Femur (tissue), 1 donor: ENCODE data around the gene HES2.
A peak's percentile ranks its signal among the peaks of the same experiment; 100 is the strongest.
"Not testable (repeated sequence)": the region's sequence is repeated elsewhere in the genome, so short reads cannot be mapped to it uniquely, and the experiment has no call there.

Source experiments
- DNase-seq: peaks from one replicate; pipeline ENCODE4 v3.0.0-alpha.2; 2017

The HES2 gene

GRCh38 chr1:6453895-6454855, 34.5 kb upstream of the HES2 start:
- not testable (repeated sequence) for DNase-seq

- DNase-seq = no peak
These were observed 31.2 kb upstream of the HES2 start for GRCh38 chr1:6450943-6451373.

GRCh38 chr1:6450486-6450885, 30.8 kb upstream of the HES2 start:
- not testable (repeated sequence) for DNase-seq

- DNase-seq = no peak
These were observed 30.3 kb upstream of the HES2 start for GRCh38 chr1:6450005-6450450.

- peak; percentile 51 for DNase-seq
These were observed 29.3 kb upstream of the HES2 start for GRCh38 chr1:6448749-6449631.

- no peak for DNase-seq
These were observed 28.4 kb upstream of the HES2 start for GRCh38 chr1:6447818-6448748.

GRCh38 chr1:6447016-6447817, 27.5 kb upstream of the HES2 start:
- DNase-seq = no peak

GRCh38 chr1:6446665-6447015, 26.9 kb upstream of the HES2 start:
- no peak for DNase-seq

GRCh38 chr1:6445929-6446328, 26.2 kb upstream of the HES2 start:
- not testable (repeated sequence) for DNase-seq

GRCh38 chr1:6445062-6445763, 25.5 kb upstream of the HES2 start:
- DNase-seq = no peak

- no peak for DNase-seq
These were observed 24.7 kb upstream of the HES2 start for GRCh38 chr1:6444377-6444776.

GRCh38 chr1:6443339-6444115, 23.8 kb upstream of the HES2 start:
- DNase-seq = no peak

GRCh38 chr1:6441586-6441985, 21.9 kb upstream of the HES2 start:
- no peak for DNase-seq

- DNase-seq = no peak
These were observed 20.7 kb upstream of the HES2 start for GRCh38 chr1:6440198-6441126.

GRCh38 chr1:6438047-6438525, 18.4 kb upstream of the HES2 start:
- peak; percentile 67 for DNase-seq

- DNase-seq = not testable (repeated sequence)
These were observed 17.4 kb upstream of the HES2 start for GRCh38 chr1:6437012-6437700.

GRCh38 chr1:6436277-6436676, 16.6 kb upstream of the HES2 start:
- DNase-seq = not testable (repeated sequence)

GRCh38 chr1:6435547-6435946, 15.8 kb upstream of the HES2 start:
- DNase-seq = no peak
